H1 (cell line): Measurements from ENCODE around the gene RPS6KL1. TPM values are rescaled to one million over a fixed set of nuclear protein-coding genes. Genes with fewer than 3 reads are reported as not detected.

ENCODE experiments used
- CEBPB ChIP-seq: IDR thresholded peaks from 2 replicates; pipeline ENCODE4 v1.6.1; 2012; ENCODE audit warnings: low read depth, low read length
- CHD2 ChIP-seq: IDR thresholded peaks from 2 replicates; pipeline ENCODE4 v1.6.1; 2012; ENCODE audit warnings: low read length, improper control_type of control experiment
- CTBP2 ChIP-seq: IDR thresholded peaks from 2 replicates; pipeline ENCODE4 v1.7.0; 2011; ENCODE audit warnings: borderline replicate concordance, mild to moderate bottlenecking, moderate library complexity, mixed read lengths, low read length; ENCODE audit not compliant: insufficient read depth, insufficient read length
- GTF2F1 ChIP-seq: IDR thresholded peaks from 2 replicates; pipeline ENCODE4 v1.6.1; 2012; ENCODE audit warnings: low read depth, low read length, improper control_type of control experiment, borderline replicate concordance
- JUN ChIP-seq: IDR thresholded peaks from 2 replicates; pipeline ENCODE4 v1.6.1; 2011; ENCODE audit warnings: low read depth, mild to moderate bottlenecking, improper control_type of control experiment, low read length
- JUND ChIP-seq: IDR thresholded peaks from 2 replicates; pipeline ENCODE4 v1.6.1; 2011; ENCODE audit warnings: mild to moderate bottlenecking, improper control_type of control experiment, low read length
- MAFK ChIP-seq: IDR thresholded peaks from 2 replicates; pipeline ENCODE4 v1.6.1; 2012; ENCODE audit warnings: low read depth, mild to moderate bottlenecking, improper control_type of control experiment, low read length
- NANOG ChIP-seq: IDR thresholded peaks from 2 replicates; pipeline ENCODE4 v1.6.1; 2011; ENCODE audit warnings: low read length, low read depth, mild to moderate bottlenecking, inconsistent platforms; ENCODE audit not compliant: insufficient read depth, poor library complexity, severe bottlenecking
- RAD21 ChIP-seq, 2 experiments: IDR thresholded peaks in 1 of 2; conservative IDR thresholded peaks in 1 of 2; 2 replicates each; pipeline ENCODE4 v1.6.1; 2011; ENCODE audit warnings: low read depth in 2 of 2, low read length in 2 of 2, improper control_type of control experiment in 1 of 2, inconsistent platforms in 1 of 2, mild to moderate bottlenecking in 1 of 2, moderate library complexity in 1 of 2
- SIX5 ChIP-seq: IDR thresholded peaks from 2 replicates; pipeline ENCODE4 v1.6.1; 2011; ENCODE audit warnings: mild to moderate bottlenecking, low read depth, low read length
- SP2 ChIP-seq: IDR thresholded peaks from 2 replicates; pipeline ENCODE4 v1.6.1; 2012; ENCODE audit warnings: mild to moderate bottlenecking, low read length, inconsistent platforms
- SP4 ChIP-seq: IDR thresholded peaks from 2 replicates; pipeline ENCODE4 v1.6.1; 2012; ENCODE audit warnings: low read length, inconsistent platforms
- SUZ12 ChIP-seq: fragments of 200-600 bp; sonication (generic); IDR thresholded peaks from 2 replicates; pipeline ENCODE4 v1.6.1; 2012; ENCODE audit warnings: mild to moderate bottlenecking, inconsistent platforms, low read length, moderate library complexity, mixed read lengths
- TAF1 ChIP-seq: IDR thresholded peaks from 2 replicates; pipeline ENCODE4 v1.6.1; 2011; ENCODE audit warnings: mild to moderate bottlenecking, low read depth, low read length
- polyA plus RNA-seq, 7 experiments: library from polyadenylated mRNA; depleted of rRNA in 3 of 7; stranded (reverse) in 5 of 7; unstranded in 2 of 7; fragments of >200 nt in 5 of 7; fragments of 200-250 nt in 2 of 7; gene quantifications; 1 replicate in 5 of 7; 2 replicates in 1 of 7; 4 replicates in 1 of 7; pipeline versions ENCODE4 v1.2.1 to v1.2.3, GENCODE V29; 2011 to 2013; ENCODE audit warnings: missing spikeins in 2 of 7, mixed read lengths in 2 of 7
- total RNA-seq: library from RNA; stranded (reverse); fragmentation: NEBNext Ultra II Directional; extraction: Animal tissue kit (Norgen Biotek cat#: 25700); gene quantifications from 2 replicates; pipeline ENCODE4 v1.2.1, GENCODE V29; 2021
- TF ChIP-seq, protein P1 (sequence below), 3 experiments: IDR thresholded peaks; 1 replicate in 2 of 3; 2 replicates in 1 of 3; pipeline versions ENCODE4 v1.5.1 to v1.6.1; 2011; ENCODE audit warnings: low read length in 3 of 3, mild to moderate bottlenecking in 3 of 3, inconsistent platforms in 2 of 3, low read depth in 1 of 3, moderate library complexity in 1 of 3; ENCODE audit not compliant: insufficient read depth in 1 of 3; ENCODE audit errors: control extremely low read depth in 1 of 3

The RPS6KL1 gene
- total and polyA plus RNA-seq, 2 of the 8 experiments (the other 6 are each of a cell fraction or from before 2014, with no cell fraction given) = 9.8 to 13.8 TPM

DNA sequence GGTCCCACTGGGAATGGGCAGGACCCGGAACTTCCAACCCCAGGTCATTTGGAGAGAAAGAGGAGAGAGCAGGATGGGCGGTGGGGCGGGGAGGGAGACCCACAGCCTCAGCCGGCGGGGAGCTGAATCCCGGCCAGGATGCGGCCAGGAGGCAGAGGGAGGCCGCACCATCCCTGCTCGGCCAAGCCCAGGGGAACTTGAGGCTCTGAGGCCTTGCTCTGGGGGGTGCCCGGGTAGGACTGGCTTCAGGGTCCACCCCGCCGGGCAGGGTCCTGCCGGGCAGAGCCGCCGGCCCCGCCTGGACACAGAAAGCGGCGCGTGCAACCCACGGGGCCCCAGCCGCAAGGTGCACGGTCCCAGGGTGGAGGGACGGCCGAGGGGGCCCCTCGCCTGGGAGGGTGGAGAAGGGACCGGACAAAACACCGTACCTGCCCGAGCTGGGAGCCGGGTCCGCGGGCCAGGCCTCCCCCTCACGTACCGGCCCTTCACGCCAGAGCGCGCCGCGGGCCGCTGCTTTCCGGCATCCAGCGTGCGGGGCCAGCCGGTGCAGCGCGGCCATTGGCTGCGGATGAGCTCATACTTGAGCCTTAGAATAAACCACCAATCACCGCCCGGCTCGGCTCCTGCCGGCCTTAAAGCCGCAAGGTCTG is at the start of gene RPS6KL1 (continued):
- TF ChIP-seq SP2 = no peak
- TF ChIP-seq TAF1 = peak; percentile 46; the same call in 1 of the 2 replicates
- no peak for TF ChIP-seq SUZ12
- TF ChIP-seq MAFK = no peak
- TF ChIP-seq JUN = no peak
- no peak for TF ChIP-seq CHD2
- TF ChIP-seq SIX5 = no peak
- no peak for TF ChIP-seq CEBPB
- no peak for TF ChIP-seq GTF2F1
- no peak for TF ChIP-seq NANOG
- TF ChIP-seq JUND = peak; percentile 51; the same call in 1 of the 2 replicates
- no peak for TF ChIP-seq SP4
- TF ChIP-seq CTBP2 = no peak
- TF ChIP-seq RAD21 (IDR thresholded peaks at IDR 0.05 in 1 of 2, conservative IDR thresholded peaks at IDR 0.05 in 1 of 2; ENCODE audit: low read depth in 2 of 2, low read length in 2 of 2) = no peak
- TF ChIP-seq, protein P1, sequence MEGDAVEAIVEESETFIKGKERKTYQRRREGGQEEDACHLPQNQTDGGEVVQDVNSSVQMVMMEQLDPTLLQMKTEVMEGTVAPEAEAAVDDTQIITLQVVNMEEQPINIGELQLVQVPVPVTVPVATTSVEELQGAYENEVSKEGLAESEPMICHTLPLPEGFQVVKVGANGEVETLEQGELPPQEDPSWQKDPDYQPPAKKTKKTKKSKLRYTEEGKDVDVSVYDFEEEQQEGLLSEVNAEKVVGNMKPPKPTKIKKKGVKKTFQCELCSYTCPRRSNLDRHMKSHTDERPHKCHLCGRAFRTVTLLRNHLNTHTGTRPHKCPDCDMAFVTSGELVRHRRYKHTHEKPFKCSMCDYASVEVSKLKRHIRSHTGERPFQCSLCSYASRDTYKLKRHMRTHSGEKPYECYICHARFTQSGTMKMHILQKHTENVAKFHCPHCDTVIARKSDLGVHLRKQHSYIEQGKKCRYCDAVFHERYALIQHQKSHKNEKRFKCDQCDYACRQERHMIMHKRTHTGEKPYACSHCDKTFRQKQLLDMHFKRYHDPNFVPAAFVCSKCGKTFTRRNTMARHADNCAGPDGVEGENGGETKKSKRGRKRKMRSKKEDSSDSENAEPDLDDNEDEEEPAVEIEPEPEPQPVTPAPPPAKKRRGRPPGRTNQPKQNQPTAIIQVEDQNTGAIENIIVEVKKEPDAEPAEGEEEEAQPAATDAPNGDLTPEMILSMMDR (IDR thresholded peaks at IDR 0.05; ENCODE audit: control extremely low read depth in 1 of 3, insufficient read depth in 1 of 3, low read depth in 1 of 3, low read length in 3 of 3) = no peak
